Measurements from ENCODE around the gene DPYSL5.

GRCh38 chr2:26915316-26915715 is 67.4 kb downstream of the DPYSL5 start:
- TF ChIP-seq EZH2 (IDR thresholded peaks at IDR 0.05; ENCODE audit: insufficient read depth, low read length) (no peak), CTCF (IDR thresholded peaks at IDR 0.05; ENCODE audit: insufficient read depth, low read depth, low read length) (no peak)

Data from astrocyte (in vitro differentiated cells and primary cell).